ENCODE measurements around the gene PAPLN. TPM values are rescaled to one million over a fixed set of nuclear protein-coding genes. Genes with fewer than 3 reads are reported as not detected.

The PAPLN gene
- total RNA-seq, 1 donor from 2014 or later: 1.6 TPM

GRCh38 chr14:73245480-73246325 lies 8.4 kb downstream of the PAPLN start:
- no peak for DNase-seq

GRCh38 chr14:73246387-73247150 lies 9.3 kb downstream of the PAPLN start:
- DNase-seq: no peak

DNA sequence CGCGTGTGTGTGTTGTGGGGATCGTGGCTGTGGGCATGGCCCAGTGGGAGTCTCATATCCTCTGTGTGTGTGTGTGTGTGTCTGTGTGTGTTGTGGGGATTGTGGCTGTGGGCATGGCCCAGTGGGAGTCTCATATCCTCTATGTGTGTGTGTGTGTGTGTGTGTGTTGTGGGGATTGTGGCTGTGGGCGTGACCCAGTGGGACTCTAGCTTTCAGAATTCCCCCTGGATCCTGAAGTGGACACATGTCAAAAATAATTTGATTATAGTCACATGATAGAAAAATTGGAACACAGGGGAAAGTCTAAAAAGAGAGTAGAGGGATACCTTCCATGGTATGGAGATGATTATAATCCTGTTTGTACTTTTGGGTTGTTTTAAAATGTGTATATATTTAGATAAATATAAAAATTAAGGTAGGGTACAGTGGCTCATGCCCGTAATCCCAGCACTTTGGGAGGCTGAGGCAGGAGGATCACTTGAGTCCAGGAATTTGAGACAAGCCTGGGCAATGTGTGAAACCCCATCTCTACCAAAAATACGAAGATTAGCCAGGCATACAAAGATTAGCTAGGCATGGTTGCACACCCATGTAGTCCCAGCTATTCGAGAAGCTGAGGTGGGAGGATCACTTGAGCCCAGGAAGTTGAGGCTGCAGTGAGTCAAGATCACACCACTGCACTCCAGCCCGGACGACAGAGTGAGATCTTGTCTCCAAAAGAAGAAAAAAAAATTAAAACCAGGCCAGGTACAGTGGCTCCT lies 11.0 kb downstream of the PAPLN start:
- DNase-seq: no peak

DNA sequence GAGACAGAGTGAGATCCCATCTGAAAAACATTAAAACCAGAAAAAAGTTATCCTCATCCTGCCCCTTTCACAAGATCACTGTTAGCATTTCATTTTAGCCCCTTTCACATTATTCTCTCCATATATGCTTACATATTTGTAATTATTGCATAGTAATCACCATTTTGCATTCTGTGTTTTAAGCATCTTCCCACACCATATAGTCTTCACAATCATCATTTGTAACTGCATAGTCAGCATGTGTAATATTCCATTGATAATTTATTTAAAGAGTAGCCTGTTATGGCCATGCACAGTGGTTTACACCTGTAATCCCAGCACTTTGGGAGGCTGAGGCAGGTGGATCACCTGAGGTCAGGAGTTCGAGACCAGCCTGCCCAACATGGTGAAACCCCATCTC lies 11.8 kb downstream of the PAPLN start:
- DNase-seq: no peak

GRCh38 chr14:73249564-73250316 lies 12.4 kb downstream of the PAPLN start:
- no peak for DNase-seq

DNA sequence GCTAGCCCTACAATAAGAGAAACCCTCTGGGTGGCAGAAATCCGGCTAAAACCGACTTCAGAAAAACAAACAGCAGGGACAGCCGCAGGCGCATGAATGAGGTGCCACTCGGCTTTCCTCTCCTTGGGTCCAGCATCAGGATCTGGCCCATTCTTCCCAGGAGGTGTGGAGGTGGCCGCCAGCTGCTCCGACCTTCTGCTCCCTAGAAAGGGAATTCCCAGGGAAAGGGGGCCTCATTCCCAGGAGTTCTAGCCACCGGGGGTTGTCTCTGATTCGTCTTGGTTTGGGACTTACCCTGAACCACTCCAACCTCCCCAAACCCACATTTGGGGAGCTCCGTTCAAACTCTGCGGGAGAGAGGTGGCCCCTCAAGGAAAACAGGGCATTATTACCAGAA lies 13.0 kb downstream of the PAPLN start:
- DNase-seq: no peak

- no peak for DNase-seq
Measured at GRCh38 chr14:73250781-73251500, 13.6 kb downstream of the PAPLN start.

- DNase-seq: no peak
Measured at GRCh38 chr14:73251516-73252215, 14.4 kb downstream of the PAPLN start.

DNA sequence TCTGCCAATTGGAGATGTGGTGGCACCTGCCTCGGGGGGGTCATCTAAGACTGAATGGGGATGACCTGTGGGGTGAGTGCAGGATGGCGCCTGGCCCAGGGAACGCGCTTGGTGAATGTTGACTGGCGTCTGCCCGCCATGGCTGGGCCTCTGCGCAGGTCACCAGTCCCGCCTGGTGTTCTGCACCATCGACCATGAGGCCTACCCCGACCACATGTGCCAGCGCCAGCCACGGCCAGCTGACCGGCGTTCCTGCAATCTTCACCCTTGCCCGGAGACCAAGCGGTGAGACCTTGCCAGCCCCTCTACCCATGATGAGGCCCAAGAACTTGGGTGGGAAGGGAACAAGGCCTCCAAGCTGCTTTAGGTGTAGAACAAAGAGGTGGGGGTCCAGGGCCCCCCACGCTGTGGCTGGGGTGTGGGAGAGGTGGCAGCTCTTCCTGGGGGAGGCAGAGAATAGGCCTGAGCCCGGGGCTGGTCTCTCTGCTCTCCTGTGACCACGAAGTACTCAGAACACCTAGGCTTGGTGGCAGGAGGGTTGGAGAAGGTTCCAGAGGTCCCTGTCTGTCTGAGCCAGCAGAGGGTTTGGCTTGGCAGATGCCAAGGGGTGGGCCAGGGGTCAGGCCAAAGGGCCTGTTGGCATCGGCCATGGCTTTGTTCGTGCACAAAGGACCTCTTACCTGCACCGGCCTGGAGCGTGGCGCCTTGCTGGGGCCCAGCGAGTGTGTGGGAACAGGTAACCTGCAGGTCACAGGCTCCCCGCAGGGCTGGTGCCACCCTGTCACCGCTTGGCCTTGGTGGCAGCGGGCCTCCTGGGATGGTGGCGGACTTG lies 15.4 kb downstream of the PAPLN start:
- no peak for DNase-seq

GRCh38 chr14:73253323-73253610 lies 16.0 kb downstream of the PAPLN start:
- no peak for DNase-seq

DNA sequence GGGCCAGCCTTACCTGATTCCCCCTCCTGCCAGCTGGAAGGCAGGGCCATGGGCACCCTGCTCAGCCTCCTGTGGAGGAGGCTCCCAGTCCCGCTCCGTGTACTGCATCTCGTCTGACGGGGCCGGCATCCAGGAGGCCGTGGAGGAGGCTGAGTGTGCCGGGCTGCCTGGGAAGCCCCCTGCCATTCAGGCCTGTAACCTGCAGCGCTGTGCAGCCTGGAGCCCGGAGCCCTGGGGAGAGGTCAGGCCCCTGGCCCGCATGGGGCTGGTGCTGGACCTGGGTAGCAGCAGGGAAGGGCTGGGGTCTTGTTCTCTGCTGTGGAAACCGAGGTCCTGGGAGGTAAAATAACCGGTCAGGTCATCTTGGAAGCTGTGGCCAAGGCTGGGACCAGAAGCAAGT lies 16.4 kb downstream of the PAPLN start:
- DNase-seq: no peak

GRCh38 chr14:73254247-73255004 lies 17.1 kb downstream of the PAPLN start:
- no peak for DNase-seq

DNA sequence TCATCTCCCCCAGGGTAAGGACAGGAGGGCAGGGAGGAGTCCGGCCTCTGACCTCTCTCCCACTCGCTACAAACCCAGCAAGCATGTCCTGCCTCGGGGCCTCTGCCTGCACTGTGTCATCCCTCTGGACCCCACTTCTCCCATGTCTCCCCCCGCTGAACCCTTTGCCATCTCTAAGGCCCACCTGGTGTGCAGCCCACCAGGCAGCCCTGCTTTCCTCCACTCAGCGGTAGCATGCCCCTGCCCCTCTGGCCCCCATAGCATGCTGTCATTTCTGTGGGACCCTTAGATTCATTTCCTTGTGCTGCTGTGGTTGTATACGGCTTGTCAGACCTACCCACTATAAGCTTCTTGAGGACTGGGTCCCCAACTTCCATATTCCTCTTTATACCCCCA lies 17.7 kb downstream of the PAPLN start:
- no peak for DNase-seq

DNA sequence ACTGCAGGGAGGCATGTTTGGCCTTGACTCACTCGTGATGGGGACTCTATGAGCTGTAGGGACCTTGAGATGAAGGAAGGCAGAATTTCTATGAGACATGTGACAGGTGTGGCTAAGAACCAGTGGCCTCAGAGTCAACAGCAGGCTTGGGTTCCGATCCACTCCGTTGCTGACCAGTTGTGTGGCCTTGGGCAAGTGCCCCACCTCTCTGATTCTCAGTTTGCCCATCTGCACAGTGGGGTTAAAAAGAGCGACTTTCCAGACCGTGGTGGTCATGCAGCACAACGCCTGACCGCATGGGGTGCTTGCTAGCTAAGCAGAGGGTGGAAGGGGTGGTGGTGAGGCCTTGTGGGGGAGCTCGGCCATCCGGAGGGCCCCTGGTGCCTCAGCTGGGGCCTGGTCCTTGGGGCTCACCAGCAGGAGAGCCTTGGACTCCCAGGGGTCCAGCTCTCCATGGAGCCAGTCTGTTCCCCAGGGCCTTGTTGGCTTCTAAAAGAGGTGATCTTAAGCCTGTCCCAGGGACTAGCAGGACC lies 18.5 kb downstream of the PAPLN start:
- no peak for DNase-seq

DNA sequence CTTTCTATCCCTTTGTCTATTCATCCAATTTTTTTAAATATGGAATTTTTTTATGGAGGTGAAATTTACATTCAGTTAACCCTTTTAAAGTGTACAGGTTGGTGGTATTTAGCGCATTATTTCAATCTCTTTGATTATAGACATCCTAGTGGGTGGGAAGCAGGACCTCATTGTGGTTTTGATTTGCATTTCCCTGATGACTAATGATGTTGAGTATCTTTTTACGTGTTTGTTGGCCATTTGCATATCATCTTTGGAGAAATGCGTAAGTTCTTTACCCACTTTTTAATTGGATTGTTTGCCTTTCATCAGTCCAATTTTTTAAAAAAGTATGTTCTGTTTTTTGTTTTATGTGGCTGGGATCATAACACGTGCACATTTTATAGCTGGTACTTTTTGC lies 20.8 kb downstream of the PAPLN start:
- DNase-seq: no peak

- no peak for DNase-seq
Measured at GRCh38 chr14:73258845-73259611, 21.7 kb downstream of the PAPLN start.

DNA sequence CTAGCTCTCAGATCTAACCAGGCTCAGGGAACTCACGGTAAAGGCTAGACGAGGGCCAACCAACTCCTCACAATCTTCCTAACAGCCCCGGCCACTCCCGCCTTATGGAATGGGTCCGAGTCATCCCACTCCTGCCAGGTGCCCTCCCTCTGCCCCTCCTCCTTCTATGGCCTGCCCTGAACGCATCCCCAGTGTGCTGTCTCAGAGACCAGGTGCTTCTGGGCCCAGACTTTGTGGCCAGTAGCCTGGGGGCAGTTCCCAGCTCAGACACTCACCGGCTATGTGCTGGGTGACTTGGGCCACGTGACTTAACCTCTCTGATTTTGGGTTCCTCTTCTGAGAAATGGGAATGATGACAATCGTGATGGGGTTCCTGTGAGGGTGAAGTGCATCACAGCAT lies 22.5 kb downstream of the PAPLN start:
- no peak for DNase-seq

DNA sequence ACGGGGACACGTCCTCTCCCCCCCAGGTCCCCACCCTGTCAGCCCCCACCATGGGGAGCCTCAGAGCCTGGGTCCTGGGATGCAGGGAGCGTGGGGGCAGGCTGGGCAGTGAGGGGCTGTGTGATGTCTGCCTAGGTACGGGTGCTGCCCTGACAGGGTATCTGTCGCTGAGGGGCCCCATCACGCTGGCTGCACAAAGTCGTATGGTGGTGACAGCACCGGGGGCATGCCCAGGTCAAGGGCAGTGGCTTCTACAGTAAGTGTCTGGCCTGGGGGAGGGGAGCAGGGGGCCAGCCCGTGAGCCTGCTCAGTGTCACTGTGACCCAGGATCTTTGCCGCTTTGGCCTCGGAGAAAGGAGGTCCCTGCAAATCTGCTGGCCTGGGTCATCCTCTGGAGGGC lies 23.3 kb downstream of the PAPLN start:
- DNase-seq: no peak

Data from occipital lobe (tissue), 2 donors.